T-helper 2 cell treated with Interferon-gamma antibody and Interleukin-4, amounts not matched to agents 100 ng/mL and 5 ng/mL, for 36 hours (primary cell): Measurements from ENCODE around the gene QTRT2. TPM values are rescaled to one million over a fixed set of nuclear protein-coding genes. Genes with fewer than 3 reads are reported as not detected.

Experiments used
- intact Hi-C: fragments of 100-400 bp; cut with micrococcal nuclease; formaldehyde crosslinking; loops from one replicate; pipeline ENCODE4 v1.15.1; 2023
- total RNA-seq: library from RNA; stranded (reverse); gene quantifications from 2 replicates; pipeline ENCODE4 v1.2.3, GENCODE V29; 2022

QTRT2 gene
- total RNA-seq, 1 donor from 2014 or later, result 37.8 TPM

GRCh38 chr3:114076711-114077110 is 20.2 kb downstream of the QTRT2 start:
- intact Hi-C loops, result no loop called here

GRCh38 chr3:114078126-114078525 is 21.6 kb downstream of the QTRT2 start:
- intact Hi-C loops, result no loop called here

- intact Hi-C loops, result no loop called here
Measured at GRCh38 chr3:114079761-114080160, 23.2 kb downstream of the QTRT2 start.

GRCh38 chr3:114080201-114080600 is 23.7 kb downstream of the QTRT2 start:
- intact Hi-C loops, result no loop called here

- intact Hi-C loops, result no loop called here
Measured at GRCh38 chr3:114081037-114081436, 24.5 kb downstream of the QTRT2 start.

GRCh38 chr3:114083112-114083511 is 26.6 kb downstream of the QTRT2 start:
- intact Hi-C loops, result no loop called here

- intact Hi-C loops, result no loop called here
Measured at GRCh38 chr3:114086356-114086755, 29.8 kb downstream of the QTRT2 start.

GRCh38 chr3:114089675-114090074 is 33.1 kb downstream of the QTRT2 start:
- intact Hi-C loops, result no loop called here

GRCh38 chr3:114092151-114093015 is 35.8 kb downstream of the QTRT2 start:
- intact Hi-C loops, result no loop called here

- intact Hi-C loops, result no loop called here
Measured at GRCh38 chr3:114093016-114093380, 36.5 kb downstream of the QTRT2 start.

GRCh38 chr3:114093596-114093995 is 37.1 kb downstream of the QTRT2 start:
- intact Hi-C loops, result no loop called here

GRCh38 chr3:114095796-114096195 is 39.3 kb downstream of the QTRT2 start:
- intact Hi-C loops, result no loop called here

- intact Hi-C loops, result no loop called here
Measured at GRCh38 chr3:114101101-114101500, 44.6 kb downstream of the QTRT2 start.

GRCh38 chr3:114103181-114103580 is 46.6 kb downstream of the QTRT2 start:
- intact Hi-C loops, result no loop called here

- intact Hi-C loops, result no loop called here
Measured at GRCh38 chr3:114103858-114104257, 47.3 kb downstream of the QTRT2 start.

GRCh38 chr3:114104414-114104813 is 47.9 kb downstream of the QTRT2 start:
- intact Hi-C loops, result no loop called here

- intact Hi-C loops, result no loop called here
Measured at GRCh38 chr3:114108137-114108536, 51.6 kb downstream of the QTRT2 start.

GRCh38 chr3:114110439-114110838 is 53.9 kb downstream of the QTRT2 start:
- intact Hi-C loops, result no loop called here

GRCh38 chr3:114111060-114111770 is 54.7 kb downstream of the QTRT2 start:
- intact Hi-C loops, result no loop called here

- intact Hi-C loops, result no loop called here
Measured at GRCh38 chr3:114112696-114113095, 56.2 kb downstream of the QTRT2 start.

- intact Hi-C loops, result no loop called here
Measured at GRCh38 chr3:114114719-114115118, 58.2 kb downstream of the QTRT2 start.

- intact Hi-C loops, result no loop called here
Measured at GRCh38 chr3:114115143-114115542, 58.6 kb downstream of the QTRT2 start.

- intact Hi-C loops, result no loop called here
Measured at GRCh38 chr3:114119776-114120175, 63.2 kb downstream of the QTRT2 start.
